HG03045 (cell line): Measurements from ENCODE around the gene ASB9.

Experiments used
- ATAC-seq: cut with Tn5 transposase; IDR thresholded peaks from one replicate; pipeline ENCODE4 v1.9.1; 2021; ENCODE audit warnings: mild to moderate bottlenecking, moderate library complexity; ENCODE audit not compliant: unreplicated experiment

Gene ASB9

GRCh38 chrX:15194146-15194545, 75.7 kb downstream of the ASB9 start:
- ATAC-seq: no peak
